Esophagus (tissue), 2 donors: ENCODE measurements around the gene MBD3L3. TPM values are rescaled to one million over a fixed set of nuclear protein-coding genes. Genes with fewer than 3 reads are reported as not detected.
"Not testable (repeated sequence)": the region's sequence is repeated elsewhere in the genome, so short reads cannot be mapped to it uniquely, and the experiment has no call there.

Experiments used
- H3K27ac ChIP-seq, 2 donors: one replicate each; pipeline ENCODE4 v1.5.1; 2013; ENCODE audit warnings: low read depth in 2 of 2, mild to moderate bottlenecking in 2 of 2, inconsistent platforms in 1 of 2, low read length in 1 of 2, moderate library complexity in 1 of 2
- H3K27me3 ChIP-seq, 2 donors: one replicate each; pipeline ENCODE4 v1.6.1; 2013; ENCODE audit warnings: low read length in 2 of 2, control low read depth in 1 of 2, mild to moderate bottlenecking in 1 of 2; ENCODE audit not compliant: insufficient read depth in 2 of 2, control insufficient read depth in 1 of 2
- H3K36me3 ChIP-seq, 2 donors: one replicate each; pipeline ENCODE4 v1.6.1; 2013; ENCODE audit warnings: low read length in 1 of 2; ENCODE audit not compliant: control insufficient read depth in 2 of 2, insufficient read depth in 2 of 2
- H3K4me1 ChIP-seq, 2 donors: one replicate each; pipeline ENCODE4 v1.6.1; 2013; ENCODE audit warnings: low read length in 1 of 2; ENCODE audit not compliant: control insufficient read depth in 2 of 2, insufficient read depth in 2 of 2
- H3K4me3 ChIP-seq, 2 donors: one replicate each; pipeline ENCODE4 v1.5.1; 2013; ENCODE audit warnings: low read length in 2 of 2, mild to moderate bottlenecking in 2 of 2, low read depth in 1 of 2, moderate library complexity in 1 of 2
- H3K9me3 ChIP-seq, 2 donors: one replicate each; pipeline ENCODE4 v1.6.1; 2013; ENCODE audit warnings: mild to moderate bottlenecking in 2 of 2, low read depth in 1 of 2, low read length in 1 of 2, moderate library complexity in 1 of 2; ENCODE audit not compliant: control insufficient read depth in 2 of 2, insufficient read depth in 1 of 2
- WGBS, 2 donors: extraction: QIAGEN DNeasy Blood & Tissue Kit; methylation state at CpG; one replicate each; pipeline ENCODE4 v1.1.7; 2013; 5-methylcytosine and 5-hydroxymethylcytosine counted together
- polyA plus RNA-seq, 2 donors: library from polyadenylated mRNA; stranded (reverse); fragments of 200-250 nt; gene quantifications; one replicate each; pipeline ENCODE4 v1.2.3, GENCODE V29; 2013
- donor health status: healthy with polysubstance abuse.
- donor health status: Bipolar disorder and iron deficiency.

MBD3L3 gene
- polyA plus RNA-seq, 2 donors, result not detected

DNA sequence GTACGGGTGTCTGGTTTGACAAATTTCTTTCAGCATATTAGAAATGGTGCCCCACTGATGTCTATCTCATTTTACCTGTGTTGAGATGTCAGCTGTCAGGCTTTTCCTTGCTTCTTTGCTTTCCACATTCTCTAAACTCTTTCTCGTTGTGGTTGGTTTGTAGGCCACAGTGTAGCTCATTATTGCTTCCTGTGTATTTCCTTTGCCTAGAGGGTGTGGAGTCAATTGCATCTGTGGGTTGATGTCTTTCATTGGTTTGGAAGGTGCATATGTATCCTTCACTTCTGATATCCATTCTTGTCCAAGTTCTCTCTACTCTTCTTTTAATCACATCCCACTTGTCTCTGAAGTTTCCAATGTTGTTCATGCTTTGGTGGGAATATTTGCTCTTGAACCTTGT is 16.9 kb downstream of the MBD3L3 start:
- H3K9me3 ChIP-seq, H3K4me3 ChIP-seq, H3K27ac ChIP-seq, H3K36me3 ChIP-seq, H3K4me1 ChIP-seq, H3K27me3 ChIP-seq: not testable (repeated sequence)
- no CpG with 5 or more reads among the region's 2 CpGs for WGBS, 2 donors

DNA sequence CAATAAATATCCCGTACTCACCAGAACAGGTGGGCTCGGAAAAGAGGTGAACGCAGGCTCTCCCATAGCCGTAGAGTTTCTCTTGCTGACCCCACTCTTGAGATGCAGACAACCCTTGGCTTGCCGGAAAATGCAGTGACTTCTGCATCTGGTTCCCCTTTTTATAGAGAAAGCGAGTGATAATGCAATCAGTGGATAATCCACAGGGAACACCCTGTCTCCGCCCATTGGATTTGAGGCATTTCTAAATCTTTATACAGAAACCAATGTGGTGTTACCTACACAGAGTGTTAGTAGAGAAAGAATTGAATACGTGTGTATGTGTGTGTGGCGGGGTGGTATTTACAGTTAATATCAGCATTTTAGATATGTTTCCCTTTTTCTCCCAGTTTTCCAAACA is 18.4 kb downstream of the MBD3L3 start, which contains the start of gene MBD3L4:
MBD3L4 (minus strand) TSS at position 101 of the 400 bp plus-strand sequence; CDS start at position 66, 35 bp downstream.
- WGBS, 2 donors, result no CpG with 5 or more reads among the region's 9 CpGs
- H3K9me3 ChIP-seq, H3K36me3 ChIP-seq, H3K4me3 ChIP-seq, H3K27ac ChIP-seq, H3K4me1 ChIP-seq, H3K27me3 ChIP-seq: not testable (repeated sequence)

DNA sequence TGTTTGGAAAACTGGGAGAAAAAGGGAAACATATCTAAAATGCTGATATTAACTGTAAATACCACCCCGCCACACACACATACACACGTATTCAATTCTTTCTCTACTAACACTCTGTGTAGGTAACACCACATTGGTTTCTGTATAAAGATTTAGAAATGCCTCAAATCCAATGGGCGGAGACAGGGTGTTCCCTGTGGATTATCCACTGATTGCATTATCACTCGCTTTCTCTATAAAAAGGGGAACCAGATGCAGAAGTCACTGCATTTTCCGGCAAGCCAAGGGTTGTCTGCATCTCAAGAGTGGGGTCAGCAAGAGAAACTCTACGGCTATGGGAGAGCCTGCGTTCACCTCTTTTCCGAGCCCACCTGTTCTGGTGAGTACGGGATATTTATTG is 28.2 kb downstream of the MBD3L3 start, which contains the start of gene MBD3L5:
MBD3L5 (plus strand) TSS at position 301 of the 400 bp plus-strand sequence; CDS start at position 335, 34 bp downstream.
- not testable (repeated sequence) for H3K27ac ChIP-seq, H3K9me3 ChIP-seq, H3K36me3 ChIP-seq, H3K4me3 ChIP-seq, H3K27me3 ChIP-seq, H3K4me1 ChIP-seq
- WGBS, 2 donors, result no CpG with 5 or more reads among the region's 9 CpGs

DNA sequence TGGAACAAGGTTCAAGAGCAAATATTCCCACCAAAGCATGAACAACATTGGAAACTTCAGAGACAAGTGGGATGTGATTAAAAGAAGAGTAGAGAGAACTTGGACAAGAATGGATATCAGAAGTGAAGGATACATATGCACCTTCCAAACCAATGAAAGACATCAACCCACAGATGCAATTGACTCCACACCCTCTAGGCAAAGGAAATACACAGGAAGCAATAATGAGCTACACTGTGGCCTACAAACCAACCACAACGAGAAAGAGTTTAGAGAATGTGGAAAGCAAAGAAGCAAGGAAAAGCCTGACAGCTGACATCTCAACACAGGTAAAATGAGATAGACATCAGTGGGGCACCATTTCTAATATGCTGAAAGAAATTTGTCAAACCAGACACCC is 29.7 kb downstream of the MBD3L3 start:
- H3K4me1 ChIP-seq, H3K27me3 ChIP-seq, H3K4me3 ChIP-seq, H3K36me3 ChIP-seq, H3K27ac ChIP-seq, H3K9me3 ChIP-seq: not testable (repeated sequence)
- WGBS, 2 donors, result no CpG with 5 or more reads among the region's 1 CpG

DNA sequence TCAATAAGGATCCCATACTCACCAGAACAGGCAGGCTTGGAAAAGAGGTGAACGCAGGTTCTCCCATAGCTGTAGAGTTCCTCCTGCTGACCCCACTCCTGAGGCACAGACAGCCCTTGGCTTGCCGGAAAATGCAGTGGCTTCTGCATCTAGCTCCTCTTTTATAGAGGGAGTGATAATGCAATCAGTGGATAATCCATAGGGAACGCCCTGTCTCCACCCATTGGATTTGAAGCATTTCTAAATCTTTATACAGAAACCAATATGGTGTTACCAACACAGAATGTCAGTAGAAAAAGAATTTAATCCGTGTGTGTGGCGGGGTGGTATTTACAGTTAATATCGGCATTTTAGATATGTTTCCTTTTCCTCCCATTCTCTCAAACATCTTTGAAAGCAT is 37.1 kb downstream of the MBD3L3 start, which contains the start of gene MBD3L2B:
MBD3L2B (minus strand) TSS at position 101 of the 400 bp plus-strand sequence; CDS start at position 67, 34 bp downstream.
- H3K36me3 ChIP-seq, H3K4me1 ChIP-seq, H3K9me3 ChIP-seq, H3K4me3 ChIP-seq, H3K27ac ChIP-seq, H3K27me3 ChIP-seq: not testable (repeated sequence)
- no CpG with 5 or more reads among the region's 6 CpGs for WGBS, 2 donors

DNA sequence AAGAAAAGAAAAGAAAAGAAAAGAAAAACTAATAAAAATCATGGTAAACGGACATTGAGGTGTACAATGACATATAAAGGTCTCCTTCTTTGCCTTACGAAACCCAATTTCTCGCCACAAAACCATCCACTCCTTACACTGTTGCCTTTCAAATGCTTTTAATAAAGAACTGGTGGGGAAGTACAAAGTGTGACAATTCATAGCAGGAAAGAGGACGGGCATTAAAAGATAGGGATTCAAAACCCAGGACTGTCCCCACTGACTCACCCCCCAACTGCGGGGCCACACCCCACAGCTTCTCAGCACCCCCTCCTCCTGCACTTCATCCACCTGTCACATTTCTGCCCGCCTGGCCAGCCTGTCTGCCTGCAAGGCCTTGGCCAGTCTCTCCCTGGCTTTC is 39.6 kb downstream of the MBD3L3 start:
- Histone ChIP-seq H3K9me3 (no peaks in the 10 kb centered on the region), H3K4me1 (no peaks in the 10 kb centered on the region), H3K4me3 (no peak overlapping the region), H3K36me3 (no peaks in the 10 kb centered on the region), H3K27me3 (no peaks in the 10 kb centered on the region), H3K27ac (no peak overlapping the region)
- 72 to 74% methylated on average over 6 of the region's 6 CpGs for WGBS, 2 donors

DNA sequence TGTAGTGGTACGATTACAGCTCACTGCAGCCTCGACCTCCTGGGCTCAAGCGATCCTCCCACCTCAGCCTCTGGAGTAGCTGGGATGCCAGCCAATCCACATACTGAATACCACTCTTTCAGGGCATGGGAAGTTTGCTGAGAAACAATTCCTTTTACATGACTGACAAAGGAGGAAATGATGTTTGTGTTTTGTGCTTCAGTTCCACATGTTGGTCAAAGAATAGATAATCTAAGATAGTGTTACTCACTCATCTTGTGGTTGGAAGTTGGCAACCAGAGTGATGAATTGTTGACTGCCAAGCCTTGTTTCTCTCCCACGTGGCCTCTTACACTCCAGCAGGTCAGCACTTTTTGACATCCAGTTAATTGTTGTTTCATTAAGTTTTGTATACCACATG is 44.8 kb downstream of the MBD3L3 start:
- Histone ChIP-seq H3K4me3 (no peak overlapping the region), H3K4me1 (no peaks in the 10 kb centered on the region), H3K27me3 (no peaks in the 10 kb centered on the region), H3K9me3 (no peaks in the 10 kb centered on the region), H3K36me3 (no peaks in the 10 kb centered on the region), H3K27ac (no peak overlapping the region)
- 60 to 63% methylated on average over 4 of the region's 4 CpGs for WGBS, 2 donors

DNA sequence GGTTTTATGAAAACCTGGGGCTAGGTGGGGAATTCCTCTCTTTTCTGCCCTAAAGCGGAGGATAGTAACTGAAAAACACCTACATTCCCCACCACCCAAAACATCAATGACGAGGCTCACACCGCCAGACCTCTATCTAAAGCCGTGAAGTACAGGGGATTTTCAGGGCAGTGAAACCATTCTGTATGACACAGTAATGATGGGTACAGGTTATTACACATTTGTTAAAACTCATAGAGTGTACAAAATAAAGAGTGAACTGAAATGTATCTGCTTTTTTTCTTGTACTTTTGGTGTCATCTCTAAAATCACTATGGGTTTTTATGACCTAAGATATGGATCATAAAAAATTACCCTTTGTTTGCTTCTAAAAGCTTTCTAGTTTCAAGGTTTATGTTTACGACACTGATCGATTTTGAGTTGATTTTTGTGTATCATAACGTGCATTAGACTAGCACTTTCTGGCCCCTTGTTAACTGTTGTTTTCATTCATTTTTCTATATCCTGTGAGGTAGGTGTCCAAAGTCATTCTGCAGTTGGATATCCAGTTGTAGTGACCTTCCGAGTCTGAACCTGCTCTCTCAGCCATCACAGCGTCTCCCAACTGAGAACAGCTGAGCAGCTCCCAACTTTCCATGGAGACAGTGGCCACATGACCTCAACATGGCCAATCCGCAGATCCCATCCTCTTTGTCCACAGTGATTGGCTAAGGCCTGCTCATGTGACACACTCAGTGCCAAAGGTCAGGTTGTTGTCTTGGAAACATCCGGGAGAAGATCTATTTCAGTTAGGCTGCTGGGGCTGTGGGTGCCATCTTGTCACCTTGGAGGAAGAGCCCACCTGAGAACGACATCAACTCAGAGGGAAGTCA is 47.5 kb downstream of the MBD3L3 start:
- Histone ChIP-seq H3K4me1 (no peaks in the 10 kb centered on the region), H3K9me3 (no peaks in the 10 kb centered on the region), H3K36me3 (no peaks in the 10 kb centered on the region), H3K27me3 (no peaks in the 10 kb centered on the region), H3K4me3 (no peak overlapping the region), H3K27ac (no peak overlapping the region)
- 81 to 84% methylated on average over 12 of the region's 12 CpGs for WGBS, 2 donors

DNA sequence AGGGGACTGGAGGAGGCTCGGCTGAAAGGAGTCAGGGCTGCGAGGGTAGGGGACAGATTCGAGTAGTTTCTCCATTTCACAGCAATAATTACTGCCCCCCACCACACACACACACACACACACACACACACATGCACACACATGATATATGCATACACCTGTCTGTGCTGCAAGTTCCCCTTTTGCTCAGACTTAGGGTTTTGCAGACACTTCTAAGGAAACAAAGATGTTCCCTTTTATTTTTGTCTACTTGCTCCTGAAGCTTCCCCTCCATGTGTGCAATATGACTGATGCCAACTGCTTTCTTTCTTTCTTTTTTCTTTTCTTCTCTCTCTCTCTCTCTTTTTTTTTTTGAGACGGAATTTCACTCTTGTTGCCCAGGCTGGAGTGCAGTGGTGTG is 50.6 kb downstream of the MBD3L3 start:
- WGBS, 2 donors, result 39 to 55% methylated on average over 4 of the region's 4 CpGs
- no peak overlapping the region for H3K27ac ChIP-seq
- H3K9me3 ChIP-seq, result no peaks in the 10 kb centered on the region
- no peaks in the 10 kb centered on the region for H3K4me1 ChIP-seq
- no peaks in the 10 kb centered on the region for H3K36me3 ChIP-seq
- no peaks in the 10 kb centered on the region for H3K27me3 ChIP-seq
- H3K4me3 ChIP-seq, result no peak overlapping the region
